Stomach smooth muscle (tissue), 2 donors: ENCODE results near the gene CHCHD6.

ENCODE experiments used
- H3K27ac ChIP-seq: one replicate; pipeline ENCODE4 v1.7.0; 2013; ENCODE audit warnings: mild to moderate bottlenecking, low read length, inconsistent platforms
- H3K27me3 ChIP-seq, 2 donors: one replicate each; pipeline ENCODE4 v1.7.0; 2013; ENCODE audit warnings: low read length in 2 of 2; ENCODE audit not compliant: insufficient read depth in 2 of 2, control insufficient read depth in 1 of 2
- H3K36me3 ChIP-seq, 2 donors: one replicate each; pipeline ENCODE4 v1.7.0; 2013; ENCODE audit warnings: low read length in 2 of 2; ENCODE audit not compliant: control insufficient read depth in 2 of 2, insufficient read depth in 2 of 2
- H3K4me1 ChIP-seq: one replicate; pipeline ENCODE4 v1.7.0; 2013; ENCODE audit warnings: low read length; ENCODE audit not compliant: control insufficient read depth, insufficient read depth
- H3K4me3 ChIP-seq, 2 donors: one replicate each; pipeline ENCODE4 v1.7.0; 2013; ENCODE audit warnings: low read length in 2 of 2
- H3K9ac ChIP-seq, 2 donors: one replicate each; pipeline ENCODE4 v1.7.0; 2013; ENCODE audit warnings: low read length in 2 of 2, mild to moderate bottlenecking in 1 of 2
- H3K9me3 ChIP-seq, 2 donors: one replicate each; pipeline ENCODE4 v1.7.0; 2013; ENCODE audit warnings: low read length in 2 of 2; ENCODE audit not compliant: control insufficient read depth in 2 of 2
- donor health status: healthy.
- donor health status: Pancreatic carcinoma.

Gene CHCHD6

DNA sequence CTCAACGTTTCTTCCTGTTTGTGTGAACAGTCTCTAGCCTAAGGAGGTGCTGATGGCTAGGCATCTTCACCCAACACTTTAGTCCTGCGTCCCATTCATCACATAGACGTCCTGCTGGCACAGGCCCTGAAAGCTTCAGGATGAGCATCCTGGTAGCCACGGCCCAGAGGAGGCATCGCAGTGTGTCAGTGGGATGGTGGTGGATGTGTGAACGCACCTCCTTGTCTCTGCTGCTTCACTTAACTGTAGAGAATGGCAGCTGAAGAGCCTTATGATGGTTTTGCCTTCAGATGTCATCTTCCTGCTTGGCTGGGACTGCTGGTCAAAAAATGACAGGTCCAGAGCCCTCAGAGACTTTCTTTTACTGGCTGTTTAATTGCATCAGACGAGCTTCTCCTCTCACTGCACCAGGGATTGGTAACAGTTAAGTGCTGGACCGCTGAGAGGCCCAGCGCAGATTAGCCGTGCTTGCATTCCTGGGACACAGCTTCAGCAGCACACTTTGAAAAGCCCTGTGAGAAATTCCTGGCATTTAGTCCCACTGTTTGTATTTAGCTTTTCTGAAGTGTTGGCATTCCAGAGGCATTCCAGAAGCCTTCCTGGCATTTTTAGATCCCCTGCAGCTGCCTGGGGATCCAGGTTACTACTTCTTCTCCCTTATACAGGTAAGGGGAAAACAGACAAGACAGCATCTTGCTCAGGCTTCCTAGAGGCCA lies 146.5 kb downstream of the CHCHD6 start:
- Histone ChIP-seq H3K4me3 (no peak overlapping the region), H3K9ac (no peak overlapping the region), H3K27ac (no peak overlapping the region), H3K9me3 (no peaks in the 10 kb centered on the region), H3K4me1 (peaks cover 14% of the 10 kb centered on the region), H3K36me3 (peaks cover 0 to 2% of the 10 kb centered on the region in 2 donors), H3K27me3 (no peaks in the 10 kb centered on the region)

DNA sequence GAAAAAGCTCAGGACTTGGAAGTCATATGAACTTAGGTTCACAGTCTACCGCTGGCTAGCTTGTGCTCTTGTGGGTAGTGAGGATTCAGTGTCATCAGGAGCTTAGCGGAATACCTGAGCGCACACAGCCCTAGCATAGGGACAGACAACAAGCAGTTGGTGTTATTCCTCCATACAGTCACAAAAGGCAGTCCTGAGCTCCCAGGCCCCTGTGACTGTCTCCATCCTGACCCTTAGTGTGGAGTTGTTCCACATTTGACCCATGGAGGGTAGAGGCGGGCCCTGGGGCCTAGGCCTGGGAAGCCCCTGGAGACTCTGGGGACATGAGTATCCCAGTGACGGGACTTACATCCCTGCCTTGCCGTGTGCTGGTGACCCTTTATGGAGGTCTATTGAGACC lies 147.3 kb downstream of the CHCHD6 start:
- Histone ChIP-seq H3K4me1 (peaks cover 14% of the 10 kb centered on the region), H3K36me3 (peaks cover 0 to 2% of the 10 kb centered on the region in 2 donors), H3K9ac (no peak overlapping the region), H3K4me3 (no peak overlapping the region), H3K27me3 (no peaks in the 10 kb centered on the region), H3K9me3 (no peaks in the 10 kb centered on the region), H3K27ac (no peak overlapping the region)

DNA sequence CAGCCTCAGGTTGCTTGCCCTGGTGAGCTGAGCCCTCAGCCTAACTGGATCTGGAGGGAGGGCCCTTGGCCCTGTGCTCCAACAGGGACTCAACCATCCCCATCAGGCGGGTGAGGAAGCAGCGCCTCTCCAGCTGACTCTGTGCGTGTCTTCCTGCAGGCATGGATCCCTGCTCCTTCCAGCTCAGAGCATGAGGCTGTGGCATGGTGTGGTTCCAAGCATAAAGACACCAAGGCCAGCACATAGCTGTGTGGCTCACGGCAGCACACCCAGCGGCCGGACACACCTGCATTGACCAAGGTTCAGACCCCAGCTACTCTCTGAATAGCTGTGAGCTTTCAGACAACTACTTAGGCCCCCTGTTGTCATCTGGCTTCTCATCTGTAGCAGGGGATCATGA lies 147.9 kb downstream of the CHCHD6 start:
- Histone ChIP-seq H3K4me3 (no peak overlapping the region), H3K9ac (no peak overlapping the region), H3K9me3 (no peaks in the 10 kb centered on the region), H3K4me1 (peaks cover 14% of the 10 kb centered on the region), H3K27ac (no peak overlapping the region), H3K36me3 (peaks cover 0 to 2% of the 10 kb centered on the region in 2 donors), H3K27me3 (no peaks in the 10 kb centered on the region)

DNA sequence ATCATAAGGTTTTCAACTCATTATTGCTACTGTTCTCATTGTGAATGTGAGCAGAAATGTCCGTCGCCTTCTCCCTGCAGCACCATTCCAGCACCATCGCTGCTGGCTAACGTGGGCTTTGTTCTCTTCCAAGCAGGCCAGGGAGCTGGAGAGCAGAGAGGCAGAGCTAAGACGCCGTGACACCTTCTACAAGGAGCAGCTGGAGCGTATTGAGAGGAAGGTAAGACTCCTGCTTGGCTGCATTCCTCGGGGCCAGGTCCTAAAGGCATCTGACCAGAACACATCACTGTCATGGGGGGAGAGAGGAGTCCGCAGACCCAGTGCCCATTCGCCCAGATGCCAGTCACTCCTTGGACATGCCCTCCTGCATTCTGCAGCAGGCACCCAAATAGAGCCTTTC lies 148.5 kb downstream of the CHCHD6 start:
- H3K4me3 ChIP-seq: no peak overlapping the region
- no peaks in the 10 kb centered on the region for H3K27me3 ChIP-seq
- H3K9ac ChIP-seq: no peak overlapping the region
- H3K4me1 ChIP-seq: peaks cover 14% of the 10 kb centered on the region
- peaks cover 0 to 2% of the 10 kb centered on the region in 2 donors for H3K36me3 ChIP-seq
- H3K27ac ChIP-seq: no peak overlapping the region
- no peaks in the 10 kb centered on the region for H3K9me3 ChIP-seq

DNA sequence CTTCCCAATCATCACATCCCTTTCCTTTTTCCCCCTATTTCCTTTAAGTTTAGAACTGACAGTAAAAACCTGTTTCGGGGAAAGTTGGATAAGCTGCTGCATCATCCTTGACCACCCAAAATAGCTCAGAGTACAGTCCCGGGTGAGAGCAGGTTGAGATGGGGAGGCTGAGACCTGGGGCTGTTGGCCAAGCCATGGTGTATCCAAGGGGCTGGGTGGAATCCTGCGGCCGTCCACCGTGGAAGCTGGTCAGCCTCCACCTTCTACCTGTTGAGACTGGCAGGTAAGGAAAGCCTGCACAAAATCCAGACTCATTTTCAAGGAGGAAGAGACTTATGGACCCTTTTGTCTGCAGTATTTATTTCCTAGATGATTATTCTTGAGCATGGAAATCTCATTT lies 150.6 kb downstream of the CHCHD6 start:
- no peak overlapping the region for H3K4me3 ChIP-seq
- H3K36me3 ChIP-seq: peaks cover 0 to 2% of the 10 kb centered on the region in 2 donors
- no peaks in the 10 kb centered on the region for H3K27me3 ChIP-seq
- no peak overlapping the region for H3K27ac ChIP-seq
- H3K9ac ChIP-seq: no peak overlapping the region
- H3K9me3 ChIP-seq: no peaks in the 10 kb centered on the region
- H3K4me1 ChIP-seq: peaks cover 14% of the 10 kb centered on the region

DNA sequence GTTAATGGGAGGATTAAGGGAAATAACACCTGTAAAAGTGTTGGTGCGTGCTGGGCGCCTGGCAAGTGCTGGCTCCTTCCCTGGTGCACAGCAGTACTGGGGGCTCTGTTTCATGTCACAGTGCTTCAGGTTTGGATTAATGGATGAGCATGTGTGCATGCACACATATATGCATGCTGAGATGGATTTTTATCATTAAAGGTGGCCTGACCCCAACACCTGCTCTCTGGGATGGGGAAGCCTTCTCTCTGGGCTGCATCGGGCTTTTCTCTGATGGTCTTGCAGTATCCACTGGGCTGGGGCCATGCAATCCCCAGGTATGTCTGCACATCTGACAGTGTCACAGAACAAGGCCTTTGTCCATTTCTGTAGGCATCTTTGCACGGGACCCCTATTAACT lies 151.3 kb downstream of the CHCHD6 start:
- no peaks in the 10 kb centered on the region for H3K9me3 ChIP-seq
- H3K27ac ChIP-seq: no peak overlapping the region
- H3K36me3 ChIP-seq: peaks cover 0 to 2% of the 10 kb centered on the region in 2 donors
- H3K4me3 ChIP-seq: no peak overlapping the region
- H3K9ac ChIP-seq: no peak overlapping the region
- H3K4me1 ChIP-seq: peaks cover 10% of the 10 kb centered on the region
- H3K27me3 ChIP-seq: no peaks in the 10 kb centered on the region

DNA sequence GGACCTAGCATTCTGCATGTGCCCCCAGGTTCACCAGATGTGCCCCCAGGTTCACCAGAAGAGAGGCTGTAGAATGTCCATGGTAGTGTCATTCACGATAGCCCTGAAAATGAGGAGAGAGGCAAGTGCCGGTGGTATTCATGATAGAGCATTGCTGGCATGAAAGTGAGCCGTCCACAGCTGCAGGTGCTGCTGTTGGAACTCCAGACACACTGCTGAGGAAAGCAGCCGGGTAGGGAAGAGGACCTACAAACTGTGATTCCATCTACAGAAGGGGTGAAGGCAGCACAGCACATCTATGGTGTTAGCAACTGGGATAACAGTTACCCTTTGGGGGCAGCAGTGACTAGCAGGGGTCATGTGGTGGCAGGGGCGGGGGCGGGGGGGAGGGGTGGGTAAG lies 153.9 kb downstream of the CHCHD6 start:
- Histone ChIP-seq H3K36me3 (peaks cover 0 to 2% of the 10 kb centered on the region in 2 donors), H3K4me3 (no peak overlapping the region), H3K27me3 (no peaks in the 10 kb centered on the region), H3K9me3 (no peaks in the 10 kb centered on the region), H3K4me1 (no peaks in the 10 kb centered on the region), H3K27ac (no peak overlapping the region), H3K9ac (no peak overlapping the region)

DNA sequence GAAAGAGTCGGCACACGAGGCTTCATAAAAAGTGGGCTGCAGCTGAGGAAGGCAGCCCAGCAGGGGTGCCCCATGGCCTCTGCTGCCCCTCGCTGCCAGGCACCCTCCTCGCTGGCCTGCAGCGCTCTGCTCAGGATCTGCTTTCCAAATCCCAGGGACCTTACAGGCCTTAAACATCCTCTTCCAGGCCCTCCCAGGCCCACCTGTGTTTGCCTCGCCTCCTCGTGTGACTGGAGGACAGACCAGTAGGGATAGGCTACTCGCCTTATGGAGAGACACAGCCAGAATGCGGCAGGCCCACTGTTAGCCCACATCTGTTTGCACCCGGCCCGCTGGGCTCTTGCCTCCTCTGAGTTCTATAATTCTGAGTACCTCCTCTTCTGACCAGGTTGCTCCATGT lies 154.4 kb downstream of the CHCHD6 start:
- H3K4me1 ChIP-seq: no peaks in the 10 kb centered on the region
- no peak overlapping the region for H3K4me3 ChIP-seq
- no peaks in the 10 kb centered on the region for H3K9me3 ChIP-seq
- H3K36me3 ChIP-seq: peaks cover 0 to 2% of the 10 kb centered on the region in 2 donors
- no peak overlapping the region for H3K9ac ChIP-seq
- no peak overlapping the region for H3K27ac ChIP-seq
- H3K27me3 ChIP-seq: no peaks in the 10 kb centered on the region

DNA sequence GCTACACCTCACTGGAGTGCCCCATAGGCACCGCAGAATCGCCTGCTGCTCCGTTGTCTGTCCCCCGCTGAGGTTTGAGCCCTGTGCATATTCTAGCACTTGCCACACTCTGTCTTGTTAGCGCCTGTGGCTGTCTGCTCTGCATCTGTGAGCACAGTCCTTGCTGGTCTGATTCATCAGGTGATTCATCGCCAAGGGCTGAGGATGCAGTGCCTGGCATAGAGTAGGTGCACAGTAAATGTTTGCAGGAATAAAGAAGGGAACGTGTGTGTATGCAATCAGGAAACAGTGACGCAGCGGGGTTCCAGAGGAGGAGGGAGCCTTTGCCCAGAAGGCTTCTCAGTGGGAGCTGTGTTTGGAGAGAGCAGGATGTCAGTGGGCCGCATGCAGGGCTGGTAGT lies 154.8 kb downstream of the CHCHD6 start:
- Histone ChIP-seq H3K9ac (no peak overlapping the region), H3K27ac (no peak overlapping the region), H3K4me1 (no peaks in the 10 kb centered on the region)

DNA sequence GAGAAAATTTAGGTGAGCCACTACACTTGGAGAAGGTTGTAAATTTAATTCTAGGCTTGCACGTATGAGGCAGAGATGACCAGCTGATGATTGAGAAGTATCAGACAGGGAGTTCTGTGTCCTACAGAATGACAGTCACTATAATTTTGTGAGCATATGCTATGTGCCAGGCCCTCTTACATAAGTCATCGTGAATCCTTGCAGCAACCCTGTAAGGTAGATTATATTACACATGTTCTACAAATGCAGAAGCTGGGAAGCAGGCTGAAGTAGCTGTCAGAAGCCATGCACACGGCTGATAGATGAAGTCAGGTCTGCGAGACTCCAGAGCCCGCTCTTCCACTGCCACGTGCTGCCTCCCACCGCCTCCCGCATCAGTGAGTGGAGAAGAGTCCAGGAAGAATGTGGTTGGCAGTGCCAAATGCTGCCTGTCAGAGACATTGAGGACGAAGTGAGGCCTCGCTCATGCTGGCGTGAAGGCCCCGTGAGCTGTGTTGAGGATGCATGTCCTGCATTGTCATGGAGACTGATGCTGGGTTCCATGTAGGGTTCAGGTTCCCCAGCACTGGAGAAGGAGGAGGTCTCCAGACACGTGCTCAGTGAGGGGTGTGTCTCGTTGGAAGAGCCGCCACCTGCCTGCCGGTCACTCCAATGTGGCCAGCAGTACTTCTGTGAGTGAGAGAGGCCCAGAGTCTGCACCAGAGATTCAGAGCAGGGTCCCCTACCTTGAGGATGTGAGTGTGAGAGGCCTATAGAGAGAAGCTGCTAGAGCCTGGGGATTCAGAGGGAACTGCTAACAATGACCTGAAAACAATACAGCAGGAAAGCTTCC lies 155.6 kb downstream of the CHCHD6 start:
- H3K4me1 ChIP-seq: no peaks in the 10 kb centered on the region
- no peaks in the 10 kb centered on the region for H3K27me3 ChIP-seq
- H3K36me3 ChIP-seq: no peaks in the 10 kb centered on the region
- no peak overlapping the region for H3K9ac ChIP-seq
- H3K27ac ChIP-seq: no peak overlapping the region
- no peaks in the 10 kb centered on the region for H3K9me3 ChIP-seq
- H3K4me3 ChIP-seq: no peak overlapping the region

More for the DNA sequence above, 154.8 kb downstream of the CHCHD6 start:
- Histone ChIP-seq H3K36me3 (no peaks in the 10 kb centered on the region), H3K9me3 (no peaks in the 10 kb centered on the region), H3K4me3 (no peak overlapping the region), H3K27me3 (no peaks in the 10 kb centered on the region)

DNA sequence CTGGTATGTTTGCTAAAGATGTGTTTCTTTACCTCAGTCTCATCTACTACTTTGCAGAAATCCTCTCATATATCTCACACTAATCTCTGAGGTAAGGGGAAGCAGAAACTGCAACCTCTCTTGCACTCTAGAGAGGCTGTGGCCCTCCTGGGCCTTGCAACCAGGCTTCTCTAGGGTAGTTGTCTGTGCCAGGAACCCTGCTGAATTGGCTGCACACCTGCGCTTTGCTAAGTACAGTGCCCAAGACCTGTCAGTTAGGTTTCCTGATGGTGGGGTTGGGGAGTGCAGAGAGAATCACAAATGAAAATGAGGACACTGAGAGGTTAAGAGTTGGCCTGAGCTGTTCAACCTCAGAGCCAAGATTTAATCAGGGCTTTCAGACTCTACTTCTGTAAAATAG lies 161.7 kb downstream of the CHCHD6 start:
- no peaks in the 10 kb centered on the region for H3K9me3 ChIP-seq
- no peaks in the 10 kb centered on the region for H3K27me3 ChIP-seq
- H3K9ac ChIP-seq: no peak overlapping the region
- no peak overlapping the region for H3K4me3 ChIP-seq
- H3K27ac ChIP-seq: no peak overlapping the region
- no peaks in the 10 kb centered on the region for H3K4me1 ChIP-seq
- no peaks in the 10 kb centered on the region for H3K36me3 ChIP-seq
